Astrocyte (in vitro differentiated cells and primary cell): ENCODE results near the gene NCAM2. TPM values are rescaled to one million over a fixed set of nuclear protein-coding genes. Genes with fewer than 3 reads are reported as not detected.
A peak's percentile ranks its signal among the peaks of the same experiment; 100 is the strongest.

Source experiments
- DNase-seq: peaks from one replicate; pipeline ENCODE4 v3.0.0-alpha.2; 2010; ENCODE audit warnings: low read depth
- FAIRE-seq: peaks from 2 replicates; lab custom pipeline; 2011; peaks lifted over from hg19 to GRCh38; lab: Jason Lieb, UNC
- H2AFZ ChIP-seq: 2 replicates; pipeline ENCODE4 v1.6.0; 2012; ENCODE audit warnings: low read depth, low read length, inconsistent platforms
- H3K27ac ChIP-seq: 2 replicates; pipeline ENCODE4 v1.5.1; 2011; ENCODE audit warnings: low read depth, low read length, inconsistent platforms
- H3K27me3 ChIP-seq: 2 replicates; pipeline ENCODE4 v1.6.0; 2011; ENCODE audit warnings: low read length, inconsistent platforms; ENCODE audit not compliant: insufficient read depth
- H3K36me3 ChIP-seq: 2 replicates; pipeline ENCODE4 v1.5.1; 2011; ENCODE audit warnings: low read length, inconsistent platforms; ENCODE audit not compliant: insufficient read depth
- H3K4me1 ChIP-seq: 2 replicates; pipeline ENCODE4 v1.5.1; 2011; ENCODE audit warnings: low read length, inconsistent platforms; ENCODE audit not compliant: insufficient read depth
- H3K4me2 ChIP-seq: 2 replicates; pipeline ENCODE4 v1.6.0; 2012; ENCODE audit warnings: low read length, inconsistent platforms
- H3K4me3 ChIP-seq: 2 replicates; pipeline ENCODE4 v1.5.1; 2011; ENCODE audit warnings: low read depth, mild to moderate bottlenecking, low read length, inconsistent platforms; ENCODE audit not compliant: insufficient read depth
- H3K79me2 ChIP-seq: 2 replicates; pipeline ENCODE4 v1.6.0; 2012; ENCODE audit warnings: mild to moderate bottlenecking, low read length, inconsistent platforms; ENCODE audit not compliant: insufficient read depth
- H3K9ac ChIP-seq: 2 replicates; pipeline ENCODE4 v1.6.0; 2012; ENCODE audit warnings: mild to moderate bottlenecking, low read length, inconsistent platforms
- H3K9me3 ChIP-seq: 2 replicates; pipeline ENCODE4 v1.5.1; 2012; ENCODE audit warnings: low read depth, mild to moderate bottlenecking, low read length, inconsistent platforms; ENCODE audit not compliant: insufficient read depth
- H4K20me1 ChIP-seq: 2 replicates; pipeline ENCODE4 v1.6.0; 2012; ENCODE audit warnings: low read length, inconsistent platforms; ENCODE audit not compliant: insufficient read depth
- H3K27ac Mint-ChIP-seq: one replicate; pipeline ENCODE4 v1.8.0; 2021; ENCODE audit warnings: mild to moderate bottlenecking, mixed read lengths; ENCODE audit not compliant: unreplicated experiment
- H3K27me3 Mint-ChIP-seq: one replicate; pipeline ENCODE4 v1.8.0; 2021; ENCODE audit warnings: low read depth, mixed read lengths; ENCODE audit not compliant: unreplicated experiment
- H3K36me3 Mint-ChIP-seq: one replicate; pipeline ENCODE4 v1.8.0; 2021; ENCODE audit warnings: low read depth, mixed read lengths; ENCODE audit not compliant: unreplicated experiment
- H3K4me1 Mint-ChIP-seq: one replicate; pipeline ENCODE4 v1.8.0; 2021; ENCODE audit warnings: low read depth, mixed read lengths; ENCODE audit not compliant: unreplicated experiment
- H3K4me3 Mint-ChIP-seq: one replicate; pipeline ENCODE4 v1.8.0; 2021; ENCODE audit warnings: mild to moderate bottlenecking, moderate library complexity, mixed read lengths; ENCODE audit not compliant: unreplicated experiment
- H3K9me3 Mint-ChIP-seq: one replicate; pipeline ENCODE4 v1.8.0; 2021; ENCODE audit warnings: mild to moderate bottlenecking, mixed read lengths; ENCODE audit not compliant: unreplicated experiment
- EZH2 ChIP-seq: IDR thresholded peaks from 2 replicates; pipeline ENCODE4 v1.6.1; 2012; ENCODE audit warnings: mild to moderate bottlenecking, low read length, inconsistent platforms; ENCODE audit not compliant: insufficient read depth
- total RNA-seq: library from RNA; stranded (reverse); gene quantifications from 2 replicates; pipeline ENCODE4 v1.2.1, GENCODE V29; 2021
- TF ChIP-seq, protein P1 (sequence below): IDR thresholded peaks from 2 replicates; pipeline ENCODE4 v1.5.1; 2011; ENCODE audit warnings: low read depth, mild to moderate bottlenecking, inconsistent platforms, low read length, moderate library complexity; ENCODE audit not compliant: insufficient read depth

The NCAM2 gene
- total RNA-seq, 1 donor from 2014 or later = 6.8 TPM

DNA sequence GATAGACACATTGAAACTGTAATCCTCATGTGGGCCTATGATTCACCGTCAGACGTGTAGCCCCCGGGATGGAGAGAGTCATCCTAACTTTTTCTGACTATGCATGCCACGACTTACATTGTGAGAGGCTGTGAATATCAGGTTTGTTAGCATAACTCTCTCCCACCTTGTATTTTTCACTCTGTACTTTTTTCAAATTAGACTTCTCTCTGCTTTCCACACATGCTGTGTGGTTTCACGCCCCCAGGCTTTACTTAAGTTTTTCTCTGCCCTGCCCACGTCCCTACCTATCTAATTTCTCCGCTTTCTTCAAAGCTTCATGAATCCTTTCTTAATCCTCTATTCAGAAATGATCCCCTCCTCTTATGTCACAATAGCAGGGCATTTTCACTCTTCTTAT, 3.4 kb upstream of the NCAM2 start:
- H3K27me3 ChIP-seq = peaks cover 2% of the 10 kb centered on the region
- no peak overlapping the region for H3K9ac ChIP-seq
- no peaks in the 10 kb centered on the region for H4K20me1 ChIP-seq
- no peak overlapping the region for H3K4me3 ChIP-seq
- H3K4me2 ChIP-seq = no peak overlapping the region
- no peaks in the 10 kb centered on the region for H3K9me3 ChIP-seq
- no peaks in the 10 kb centered on the region for H3K79me2 ChIP-seq
- no peaks in the 10 kb centered on the region for H3K36me3 ChIP-seq
- Mint-ChIP-seq H3K4me1 (peaks cover 8% of the 10 kb centered on the region), H3K9me3 (peaks cover 2% of the 10 kb centered on the region), H3K4me3 (no peak overlapping the region), H3K27ac (no peak overlapping the region), H3K36me3 (no peaks in the 10 kb centered on the region), H3K27me3 (no peaks in the 10 kb centered on the region)
- FAIRE-seq (no peak), DNase-seq (no peak)
- H2AFZ ChIP-seq = no peak overlapping the region
- H3K4me1 ChIP-seq = peaks cover 15% of the 10 kb centered on the region
- TF ChIP-seq, protein P1, sequence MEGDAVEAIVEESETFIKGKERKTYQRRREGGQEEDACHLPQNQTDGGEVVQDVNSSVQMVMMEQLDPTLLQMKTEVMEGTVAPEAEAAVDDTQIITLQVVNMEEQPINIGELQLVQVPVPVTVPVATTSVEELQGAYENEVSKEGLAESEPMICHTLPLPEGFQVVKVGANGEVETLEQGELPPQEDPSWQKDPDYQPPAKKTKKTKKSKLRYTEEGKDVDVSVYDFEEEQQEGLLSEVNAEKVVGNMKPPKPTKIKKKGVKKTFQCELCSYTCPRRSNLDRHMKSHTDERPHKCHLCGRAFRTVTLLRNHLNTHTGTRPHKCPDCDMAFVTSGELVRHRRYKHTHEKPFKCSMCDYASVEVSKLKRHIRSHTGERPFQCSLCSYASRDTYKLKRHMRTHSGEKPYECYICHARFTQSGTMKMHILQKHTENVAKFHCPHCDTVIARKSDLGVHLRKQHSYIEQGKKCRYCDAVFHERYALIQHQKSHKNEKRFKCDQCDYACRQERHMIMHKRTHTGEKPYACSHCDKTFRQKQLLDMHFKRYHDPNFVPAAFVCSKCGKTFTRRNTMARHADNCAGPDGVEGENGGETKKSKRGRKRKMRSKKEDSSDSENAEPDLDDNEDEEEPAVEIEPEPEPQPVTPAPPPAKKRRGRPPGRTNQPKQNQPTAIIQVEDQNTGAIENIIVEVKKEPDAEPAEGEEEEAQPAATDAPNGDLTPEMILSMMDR = no peak
- no peak for TF ChIP-seq EZH2
- no peak overlapping the region for H3K27ac ChIP-seq

DNA sequence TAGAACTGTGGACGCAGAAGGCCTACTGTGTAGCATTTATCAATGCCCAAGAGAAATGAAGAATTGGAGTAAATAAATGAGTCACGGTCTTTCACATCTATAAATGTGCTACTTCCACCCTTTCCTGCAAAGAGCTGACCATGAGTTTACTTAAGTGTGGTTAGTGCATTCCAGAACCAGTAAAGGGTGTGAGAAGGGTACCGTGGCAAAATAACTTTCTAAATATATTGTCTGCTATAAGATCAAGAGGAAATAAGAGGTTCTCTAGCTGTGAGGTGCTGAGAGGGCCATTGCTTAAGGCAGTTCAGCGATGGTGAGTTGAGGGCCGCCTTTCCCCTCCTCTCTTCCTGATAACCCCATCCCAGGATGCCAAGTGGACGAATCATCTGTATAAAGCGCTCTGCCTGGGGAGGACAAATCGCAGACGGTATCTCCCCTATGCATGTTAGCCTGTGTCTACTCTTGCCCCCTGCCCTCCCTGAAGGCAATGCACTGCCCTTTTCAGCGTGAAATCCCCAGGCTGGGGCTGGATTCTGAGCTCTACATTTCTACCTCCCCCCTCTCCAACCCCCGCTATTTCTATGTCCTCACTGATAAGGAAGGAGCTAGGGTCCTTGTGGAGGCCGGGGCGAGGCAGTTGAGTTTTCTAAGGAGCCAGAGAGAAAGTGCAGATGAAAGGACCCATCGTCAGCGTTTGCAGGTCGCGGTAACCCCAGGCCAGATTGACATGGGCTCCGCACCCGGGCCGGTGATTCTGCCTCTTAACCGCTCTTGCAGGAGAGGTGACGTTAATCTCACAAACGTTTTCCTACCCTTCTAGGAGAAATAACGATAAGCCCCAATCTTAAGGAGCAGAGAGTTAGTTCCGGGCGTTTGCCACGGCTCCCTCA, 1.5 kb upstream of the NCAM2 start:
- FAIRE-seq (no peak), DNase-seq (peak; percentile 70)
- no peaks in the 10 kb centered on the region for H3K9me3 ChIP-seq
- Mint-ChIP-seq H3K36me3 (no peaks in the 10 kb centered on the region), H3K27ac (peak overlapping the region; percentile 10), H3K9me3 (peaks cover 2% of the 10 kb centered on the region), H3K27me3 (no peaks in the 10 kb centered on the region), H3K4me1 (peaks cover 8% of the 10 kb centered on the region), H3K4me3 (peak overlapping the region; percentile 73)
- H3K4me3 ChIP-seq = peak overlapping the region; percentile 56
- H3K27ac ChIP-seq = no peak overlapping the region
- H3K27me3 ChIP-seq = peaks cover 2% of the 10 kb centered on the region
- H4K20me1 ChIP-seq = no peaks in the 10 kb centered on the region
- peak overlapping the region; percentile 57 for H3K9ac ChIP-seq
- H3K4me1 ChIP-seq = peaks cover 15% of the 10 kb centered on the region
- H3K36me3 ChIP-seq = no peaks in the 10 kb centered on the region
- peak overlapping the region; percentile 88 for H3K4me2 ChIP-seq
- peak overlapping the region; percentile 95 for H2AFZ ChIP-seq
- no peaks in the 10 kb centered on the region for H3K79me2 ChIP-seq
- TF ChIP-seq, protein P1 = no peak
- TF ChIP-seq EZH2 = no peak

DNA sequence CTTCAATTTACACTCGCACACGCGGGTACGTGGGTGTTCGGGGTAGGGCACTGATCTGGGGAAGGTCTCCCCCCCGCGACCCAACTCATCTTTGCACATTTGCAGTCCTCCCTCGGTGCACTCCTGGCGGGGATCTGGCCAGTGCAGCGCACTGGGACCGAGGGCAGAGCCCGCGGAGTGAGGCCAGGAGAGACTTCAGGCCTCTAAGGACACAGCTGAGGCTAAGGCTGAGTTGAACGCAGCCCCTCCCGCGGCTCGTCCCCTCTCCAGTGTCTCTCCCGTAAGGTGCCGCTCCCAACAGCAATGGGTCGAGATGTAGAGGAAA, 936 bp upstream of the NCAM2 start:
- no peaks in the 10 kb centered on the region for H3K36me3 ChIP-seq
- H4K20me1 ChIP-seq = no peaks in the 10 kb centered on the region
- H3K4me3 ChIP-seq = peak overlapping the region; percentile 56
- peak overlapping the region; percentile 95 for H2AFZ ChIP-seq
- no peaks in the 10 kb centered on the region for H3K36me3 Mint-ChIP-seq
- peaks cover 8% of the 10 kb centered on the region for H3K4me1 Mint-ChIP-seq
- H3K79me2 ChIP-seq = no peaks in the 10 kb centered on the region
- H3K27me3 ChIP-seq = peaks cover 2% of the 10 kb centered on the region
- no peak overlapping the region for H3K27ac Mint-ChIP-seq
- H3K4me3 Mint-ChIP-seq = peak overlapping the region; percentile 73
- no peaks in the 10 kb centered on the region for H3K27me3 Mint-ChIP-seq
- TF ChIP-seq, protein P1 = no peak
- no peak for TF ChIP-seq EZH2
- H3K9ac ChIP-seq = peak overlapping the region; percentile 57
- no peaks in the 10 kb centered on the region for H3K9me3 ChIP-seq
- H3K4me2 ChIP-seq = peak overlapping the region; percentile 88
- no peak for DNase-seq
- H3K9me3 Mint-ChIP-seq = peaks cover 2% of the 10 kb centered on the region
- H3K27ac ChIP-seq = no peak overlapping the region
- H3K4me1 ChIP-seq = peaks cover 15% of the 10 kb centered on the region
- FAIRE-seq = no peak
